Heart left ventricle (tissue), 13 donors: ENCODE results near the gene DTX3.

Source experiments
- CTCF ChIP-seq, 12 donors: fragments of 200-600 bp; sonication (generic) in 4 of 12; IDR thresholded peaks; one replicate each; pipeline versions ENCODE4 v1.5.0 to v1.8.0; 2018 to 2022; ENCODE audit warnings: antibody characterized with exemption in 12 of 12, mild to moderate bottlenecking in 5 of 12
- POLR2A ChIP-seq, 2 donors: fragments of 450-650 bp; IDR thresholded peaks; one replicate each; pipeline ENCODE4 v1.6.1; 2017; ENCODE audit warnings: antibody characterized with exemption in 2 of 2, mild to moderate bottlenecking in 2 of 2, moderate library complexity in 2 of 2
- donor health status: ischemic (EF 13 %, LVEDD 7.1; RV severe dilation, severe dysfunction).
- donor health status: DM: no; HTN: yes; CAD: no.
- donor health status: DM: no; HTN: no; CAD: no.
- donor health status: ischemic (EF 25% LVEDD 6.9; RV normal size, moderate dysfunction).
- donor health status: ischemic (EF 25% LVEDD 5.7; RV mildly dilated, moderate dysfunction).
- donor health status: ischemic (EF 35%, LVEDD 5.7; RV mildly dilated, moderate dysfunction).
- donor health status: nonischemic (EF 11% LVEDD 7.7; RV severe dilation, severe dysfunction).
- donor health status: DM: yes; HTN: yes; CAD: no.
- donor health status: PGD.
- donor health status: ischemic (EF 29% LVEDD 5.4; RV normal size, mild dysfunction).
- donor health status: nonischemic (EF 23%, LVEDD 6.1; RV moderate dilation, normal function).

- TF ChIP-seq CTCF (IDR thresholded peaks at IDR 0.05) (no peak), POLR2A (IDR thresholded peaks at IDR 0.05) (no peak)
Measured at GRCh38 chr12:57603324-57603723, 1.3 kb upstream of the DTX3 start.
